Loucy (cell line): ENCODE results near the gene AGAP5.

Experiments
- EZH2phosphoT487 ChIP-seq: fragments of 200-600 bp; IDR thresholded peaks from 2 replicates; pipeline ENCODE4 v1.6.1; 2018; ENCODE audit warnings: antibody characterized with exemption, mild to moderate bottlenecking, moderate library complexity, borderline replicate concordance
- TF ChIP-seq, protein P1 (sequence below): fragments of 200-600 bp; sonication (generic); conservative IDR thresholded peaks from 2 replicates; pipeline ENCODE4 v1.5.1; 2014; ENCODE audit warnings: mild to moderate bottlenecking, antibody characterized with exemption, low read length

- TF ChIP-seq, protein P1, sequence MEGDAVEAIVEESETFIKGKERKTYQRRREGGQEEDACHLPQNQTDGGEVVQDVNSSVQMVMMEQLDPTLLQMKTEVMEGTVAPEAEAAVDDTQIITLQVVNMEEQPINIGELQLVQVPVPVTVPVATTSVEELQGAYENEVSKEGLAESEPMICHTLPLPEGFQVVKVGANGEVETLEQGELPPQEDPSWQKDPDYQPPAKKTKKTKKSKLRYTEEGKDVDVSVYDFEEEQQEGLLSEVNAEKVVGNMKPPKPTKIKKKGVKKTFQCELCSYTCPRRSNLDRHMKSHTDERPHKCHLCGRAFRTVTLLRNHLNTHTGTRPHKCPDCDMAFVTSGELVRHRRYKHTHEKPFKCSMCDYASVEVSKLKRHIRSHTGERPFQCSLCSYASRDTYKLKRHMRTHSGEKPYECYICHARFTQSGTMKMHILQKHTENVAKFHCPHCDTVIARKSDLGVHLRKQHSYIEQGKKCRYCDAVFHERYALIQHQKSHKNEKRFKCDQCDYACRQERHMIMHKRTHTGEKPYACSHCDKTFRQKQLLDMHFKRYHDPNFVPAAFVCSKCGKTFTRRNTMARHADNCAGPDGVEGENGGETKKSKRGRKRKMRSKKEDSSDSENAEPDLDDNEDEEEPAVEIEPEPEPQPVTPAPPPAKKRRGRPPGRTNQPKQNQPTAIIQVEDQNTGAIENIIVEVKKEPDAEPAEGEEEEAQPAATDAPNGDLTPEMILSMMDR = 0 out of 2 replicates have a peak, but pooled peaks have one; percentile 2
- TF ChIP-seq EZH2phosphoT487 = no peak
Observed at GRCh38 chr10:73647875-73648651, 49.8 kb downstream of the AGAP5 start.
